T-helper 1 cell treated with Interleukin-12 subunit alpha and Interleukin-12 subunit beta and Interleukin-4 antibody, amounts not matched to agents 30 ng/mL and 1 ng/mL, for 36 hours (primary cell): ENCODE measurements around the gene P3H2. TPM values are rescaled to one million over a fixed set of nuclear protein-coding genes. Genes with fewer than 3 reads are reported as not detected.

Source experiments
- intact Hi-C: fragments of 100-400 bp; cut with micrococcal nuclease; formaldehyde crosslinking; loops from one replicate; pipeline ENCODE4 v1.15.1; 2024
- total RNA-seq: library from RNA; stranded (reverse); gene quantifications from 2 replicates; pipeline ENCODE4 v1.2.3, GENCODE V29; 2022

Gene P3H2
- total RNA-seq, 1 donor from 2014 or later = not detected

- intact Hi-C loops = no loop called here
Observed at GRCh38 chr3:190056742-190057141, 64.0 kb downstream of the P3H2 start.

- intact Hi-C loops = no loop called here
Observed at GRCh38 chr3:190055773-190056172, 64.9 kb downstream of the P3H2 start.

GRCh38 chr3:190053919-190054672 lies 66.6 kb downstream of the P3H2 start:
- intact Hi-C loops = no loop called here

GRCh38 chr3:190051641-190052040 lies 69.1 kb downstream of the P3H2 start:
- intact Hi-C loops = no loop called here

GRCh38 chr3:190048932-190049441 lies 71.7 kb downstream of the P3H2 start:
- intact Hi-C loops = no loop called here

- intact Hi-C loops = no loop called here
Observed at GRCh38 chr3:190044974-190045373, 75.7 kb downstream of the P3H2 start.

- intact Hi-C loops = no loop called here
Observed at GRCh38 chr3:190044142-190044541, 76.6 kb downstream of the P3H2 start.

- intact Hi-C loops = no loop called here
Observed at GRCh38 chr3:190043741-190044140, 77.0 kb downstream of the P3H2 start.

GRCh38 chr3:190042558-190042957 lies 78.1 kb downstream of the P3H2 start:
- intact Hi-C loops = no loop called here

- intact Hi-C loops = no loop called here
Observed at GRCh38 chr3:190041333-190042041, 79.2 kb downstream of the P3H2 start.

GRCh38 chr3:190040145-190040544 lies 80.6 kb downstream of the P3H2 start:
- intact Hi-C loops = no loop called here

GRCh38 chr3:190038050-190038933 lies 82.4 kb downstream of the P3H2 start:
- intact Hi-C loops = no loop called here

GRCh38 chr3:190036631-190037030 lies 84.1 kb downstream of the P3H2 start:
- intact Hi-C loops = no loop called here

GRCh38 chr3:190034446-190034845 lies 86.3 kb downstream of the P3H2 start:
- intact Hi-C loops = no loop called here

GRCh38 chr3:190032923-190033322 lies 87.8 kb downstream of the P3H2 start:
- intact Hi-C loops = no loop called here

- intact Hi-C loops = no loop called here
Observed at GRCh38 chr3:190031887-190032752, 88.6 kb downstream of the P3H2 start.

- intact Hi-C loops = no loop called here
Observed at GRCh38 chr3:190027116-190027515, 93.6 kb downstream of the P3H2 start.

- intact Hi-C loops = no loop called here
Observed at GRCh38 chr3:190026154-190026553, 94.5 kb downstream of the P3H2 start.

- intact Hi-C loops = no loop called here
Observed at GRCh38 chr3:190024912-190025311, 95.8 kb downstream of the P3H2 start.

- intact Hi-C loops = no loop called here
Observed at GRCh38 chr3:190019844-190020243, 100.9 kb downstream of the P3H2 start.

- intact Hi-C loops = no loop called here
Observed at GRCh38 chr3:190019006-190019405, 101.7 kb downstream of the P3H2 start.
